CD4-positive, alpha-beta T cell (primary cell): ENCODE measurements around the gene SLC37A1. TPM values are rescaled to one million over a fixed set of nuclear protein-coding genes. Genes with fewer than 3 reads are reported as not detected.

Experiments used
- ATAC-seq: fragments of 200-7000 bp; cut with Tn5 transposase; one replicate; pipeline ENCODE4 v1.10.0; 2022; ENCODE audit warnings: mild to moderate bottlenecking; ENCODE audit not compliant: poor library complexity
- CTCF ChIA-PET: fragments of 350-600 bp; sonication (Branson Sonifier 250); formaldehyde crosslinking; loops from one replicate; lab custom pipeline; 2021; ENCODE audit warnings: antibody characterized with exemption, inconsistent platforms; lab: Charles Lee
- POLR2A ChIA-PET: fragments of 350-600 bp; sonication (Branson Sonifier 250); formaldehyde crosslinking; loops from one replicate; lab custom pipeline; 2021; ENCODE audit warnings: antibody characterized with exemption, inconsistent platforms; lab: Charles Lee
- DNase-seq, 14 experiments: peaks; one replicate each; pipeline ENCODE4 v3.0.0-alpha.2; 2013 to 2020; ENCODE audit warnings: mixed read lengths in 2 of 14
- H3K27ac ChIP-seq, 2 donors: one replicate each; pipeline versions ENCODE4 v1.5.1 to v1.7.0; 2013; ENCODE audit warnings: low read length in 2 of 2, low read depth in 1 of 2, mild to moderate bottlenecking in 1 of 2
- H3K27me3 ChIP-seq, 2 experiments: 1 replicate in 1 of 2; 2 replicates in 1 of 2; pipeline versions ENCODE4 v1.6.1 to v1.7.0; 2013; ENCODE audit warnings: low read length in 2 of 2, control low read depth in 1 of 2, mild to moderate bottlenecking in 1 of 2, moderate library complexity in 1 of 2; ENCODE audit not compliant: insufficient read depth in 2 of 2, control insufficient read depth in 1 of 2
- H3K36me3 ChIP-seq: one replicate; pipeline ENCODE4 v1.6.1; 2013; ENCODE audit warnings: low read length, control low read depth; ENCODE audit not compliant: insufficient read depth
- H3K4me1 ChIP-seq: one replicate; pipeline ENCODE4 v1.6.1; 2013; ENCODE audit warnings: low read length, control low read depth; ENCODE audit not compliant: insufficient read depth
- H3K4me3 ChIP-seq: one replicate; pipeline ENCODE4 v1.5.1; 2013; ENCODE audit warnings: mild to moderate bottlenecking, low read length, moderate library complexity
- H3K9me3 ChIP-seq, 2 experiments: 1 replicate in 1 of 2; 2 replicates in 1 of 2; pipeline versions ENCODE4 v1.6.1 to v1.7.0; 2013; ENCODE audit warnings: low read length in 2 of 2, mild to moderate bottlenecking in 2 of 2, control low read depth in 1 of 2, moderate library complexity in 1 of 2; ENCODE audit not compliant: control insufficient read depth in 1 of 2, insufficient read depth in 1 of 2
- H3K27ac Mint-ChIP-seq: one replicate; pipeline ENCODE4 v1.8.0; 2020; ENCODE audit warnings: mixed read lengths
- H3K27me3 Mint-ChIP-seq: one replicate; pipeline ENCODE4 v1.8.0; 2021; ENCODE audit warnings: mixed read lengths
- H3K36me3 Mint-ChIP-seq: one replicate; pipeline ENCODE4 v1.8.0; 2021; ENCODE audit warnings: low read depth, mixed read lengths
- H3K4me1 Mint-ChIP-seq: one replicate; pipeline ENCODE4 v1.8.0; 2021; ENCODE audit warnings: low read depth, mixed read lengths
- H3K4me3 Mint-ChIP-seq: one replicate; pipeline ENCODE4 v1.8.0; 2020; ENCODE audit warnings: mild to moderate bottlenecking, mixed read lengths
- H3K9me3 Mint-ChIP-seq: one replicate; pipeline ENCODE4 v1.8.0; 2020; ENCODE audit warnings: mixed read lengths
- intact Hi-C, 2 experiments: fragments of 100-400 bp; cut with DNase I in 1 of 2; cut with micrococcal nuclease in 1 of 2; formaldehyde crosslinking; loops; one replicate each; pipeline versions ENCODE4 v1.15.1 to v1.9.0; 2023 to 2025; cut with DNase I, micrococcal nuclease
- total RNA-seq, 174 experiments: library from RNA in 2 of 174; stranded (reverse) in 2 of 174; gene quantifications; one replicate each; pipeline ENCODE4 v1.2.3 and lab custom pipeline; 2021 to 2026
- TF ChIP-seq, protein P1 (sequence below): fragments of 200-600 bp; IDR thresholded peaks from one replicate; pipeline ENCODE4 v1.8.0; 2022; ENCODE audit warnings: antibody characterized with exemption, mild to moderate bottlenecking

The SLC37A1 gene
- total RNA-seq, 2 experiments from 2014 or later, result 16.4 to 16.7 TPM

DNA sequence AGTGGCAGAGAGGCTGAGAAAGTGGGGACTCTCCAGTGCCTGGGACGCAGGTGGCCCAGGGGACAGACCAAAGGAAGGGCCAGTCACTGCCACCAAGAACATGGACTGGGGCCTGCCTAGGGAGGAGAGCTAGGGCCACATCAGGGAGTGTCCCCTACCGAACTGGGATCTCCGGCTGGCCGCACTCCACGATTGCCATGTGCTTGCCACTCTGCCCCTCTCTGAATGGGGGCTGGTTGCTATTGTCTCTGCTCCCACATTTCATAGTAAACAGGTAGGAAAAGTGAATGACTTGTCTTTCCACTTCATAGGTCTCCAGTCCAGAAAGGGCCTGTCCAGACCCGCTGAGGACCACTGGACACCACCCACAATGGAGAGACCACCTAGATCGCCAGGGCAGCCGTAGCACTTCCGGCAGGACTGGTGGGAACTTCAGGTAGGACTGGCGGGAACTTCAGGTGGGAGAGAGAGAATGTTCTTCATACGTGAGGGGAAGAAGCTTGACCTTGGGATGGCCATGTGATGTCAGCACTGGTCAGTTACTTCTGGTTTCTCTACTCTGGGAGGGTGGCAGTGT, 84.6 kb downstream of the SLC37A1 start:
- H3K4me1 Mint-ChIP-seq, result no peaks in the 10 kb centered on the region
- ATAC-seq (no peak), DNase-seq (no peak)
- H3K36me3 ChIP-seq, result no peaks in the 10 kb centered on the region
- H3K27me3 ChIP-seq, result no peaks in the 10 kb centered on the region
- H3K4me3 Mint-ChIP-seq, result no peak overlapping the region
- ChIA-PET CTCF (interaction anchor here (0.5 kb wide), 1 partner anchor 226 kb away, joined by 3 read pairs; no protein-coding TSS in a partner anchor), POLR2A (no interaction called here)
- H3K9me3 ChIP-seq, result no peaks in the 10 kb centered on the region
- TF ChIP-seq, protein P1, sequence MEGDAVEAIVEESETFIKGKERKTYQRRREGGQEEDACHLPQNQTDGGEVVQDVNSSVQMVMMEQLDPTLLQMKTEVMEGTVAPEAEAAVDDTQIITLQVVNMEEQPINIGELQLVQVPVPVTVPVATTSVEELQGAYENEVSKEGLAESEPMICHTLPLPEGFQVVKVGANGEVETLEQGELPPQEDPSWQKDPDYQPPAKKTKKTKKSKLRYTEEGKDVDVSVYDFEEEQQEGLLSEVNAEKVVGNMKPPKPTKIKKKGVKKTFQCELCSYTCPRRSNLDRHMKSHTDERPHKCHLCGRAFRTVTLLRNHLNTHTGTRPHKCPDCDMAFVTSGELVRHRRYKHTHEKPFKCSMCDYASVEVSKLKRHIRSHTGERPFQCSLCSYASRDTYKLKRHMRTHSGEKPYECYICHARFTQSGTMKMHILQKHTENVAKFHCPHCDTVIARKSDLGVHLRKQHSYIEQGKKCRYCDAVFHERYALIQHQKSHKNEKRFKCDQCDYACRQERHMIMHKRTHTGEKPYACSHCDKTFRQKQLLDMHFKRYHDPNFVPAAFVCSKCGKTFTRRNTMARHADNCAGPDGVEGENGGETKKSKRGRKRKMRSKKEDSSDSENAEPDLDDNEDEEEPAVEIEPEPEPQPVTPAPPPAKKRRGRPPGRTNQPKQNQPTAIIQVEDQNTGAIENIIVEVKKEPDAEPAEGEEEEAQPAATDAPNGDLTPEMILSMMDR, result no peak
- peaks cover under 1% of the 10 kb centered on the region for H3K4me1 ChIP-seq
- no peak overlapping the region for H3K27ac ChIP-seq
- H3K4me3 ChIP-seq, result no peak overlapping the region
- H3K27me3 Mint-ChIP-seq, result no peaks in the 10 kb centered on the region
- no peaks in the 10 kb centered on the region for H3K9me3 Mint-ChIP-seq
- no peaks in the 10 kb centered on the region for H3K36me3 Mint-ChIP-seq
- intact Hi-C loops, result no loop called here
- H3K27ac Mint-ChIP-seq, result no peak overlapping the region

GRCh38 chr21:42599486-42599885, 85.8 kb downstream of the SLC37A1 start:
- ATAC-seq (no peak), DNase-seq (no peak)
- Histone ChIP-seq H3K27ac (no peak overlapping the region), H3K4me1 (no peaks in the 10 kb centered on the region), H3K27me3 (no peaks in the 10 kb centered on the region), H3K9me3 (peaks cover 3 to 4% of the 10 kb centered on the region in 2 experiments), H3K36me3 (no peaks in the 10 kb centered on the region), H3K4me3 (no peak overlapping the region)
- Mint-ChIP-seq H3K36me3 (no peaks in the 10 kb centered on the region), H3K4me1 (no peaks in the 10 kb centered on the region), H3K9me3 (no peaks in the 10 kb centered on the region), H3K27me3 (no peaks in the 10 kb centered on the region), H3K27ac (no peak overlapping the region), H3K4me3 (no peak overlapping the region)
- TF ChIP-seq, protein P1, result no peak
- CTCF ChIA-PET, result no interaction called here
- POLR2A ChIA-PET, result no interaction called here
- intact Hi-C loops, result no loop called here

GRCh38 chr21:42599962-42600361, 86.3 kb downstream of the SLC37A1 start:
- Mint-ChIP-seq H3K4me1 (no peaks in the 10 kb centered on the region), H3K36me3 (no peaks in the 10 kb centered on the region), H3K9me3 (no peaks in the 10 kb centered on the region), H3K27me3 (no peaks in the 10 kb centered on the region), H3K27ac (no peak overlapping the region), H3K4me3 (no peak overlapping the region)
- no peak for ATAC-seq
- no peaks in the 10 kb centered on the region for H3K36me3 ChIP-seq
- TF ChIP-seq, protein P1, result no peak
- peaks cover 7 to 8% of the 10 kb centered on the region in 2 experiments for H3K9me3 ChIP-seq
- H3K27me3 ChIP-seq, result no peaks in the 10 kb centered on the region
- H3K4me3 ChIP-seq, result no peak overlapping the region
- no peak overlapping the region for H3K27ac ChIP-seq
- H3K4me1 ChIP-seq, result no peaks in the 10 kb centered on the region
- intact Hi-C loops, result no loop called here
- CTCF ChIA-PET, result no interaction called here
- POLR2A ChIA-PET, result no interaction called here
- no peak for DNase-seq
